Tibial nerve (tissue), 3 donors: ENCODE measurements around the gene IFNGR2.

Source experiments
- POLR2A ChIP-seq, 2 donors: fragments of 450-650 bp; IDR thresholded peaks; one replicate each; pipeline ENCODE4 v1.6.1; 2017; ENCODE audit warnings: antibody characterized with exemption in 2 of 2, mild to moderate bottlenecking in 2 of 2, moderate library complexity in 2 of 2
- TF ChIP-seq, protein P1 (sequence below), 5 experiments: fragments of 200-600 bp in 3 of 5; fragments of 450-650 bp in 2 of 5; sonication (generic) in 3 of 5; IDR thresholded peaks; one replicate each; pipeline ENCODE4 v1.5.1; 2016 to 2019; ENCODE audit warnings: antibody characterized with exemption in 5 of 5, mild to moderate bottlenecking in 3 of 5, moderate library complexity in 2 of 5

- no peak for TF ChIP-seq POLR2A (IDR thresholded peaks at IDR 0.05)
- TF ChIP-seq, protein P1, sequence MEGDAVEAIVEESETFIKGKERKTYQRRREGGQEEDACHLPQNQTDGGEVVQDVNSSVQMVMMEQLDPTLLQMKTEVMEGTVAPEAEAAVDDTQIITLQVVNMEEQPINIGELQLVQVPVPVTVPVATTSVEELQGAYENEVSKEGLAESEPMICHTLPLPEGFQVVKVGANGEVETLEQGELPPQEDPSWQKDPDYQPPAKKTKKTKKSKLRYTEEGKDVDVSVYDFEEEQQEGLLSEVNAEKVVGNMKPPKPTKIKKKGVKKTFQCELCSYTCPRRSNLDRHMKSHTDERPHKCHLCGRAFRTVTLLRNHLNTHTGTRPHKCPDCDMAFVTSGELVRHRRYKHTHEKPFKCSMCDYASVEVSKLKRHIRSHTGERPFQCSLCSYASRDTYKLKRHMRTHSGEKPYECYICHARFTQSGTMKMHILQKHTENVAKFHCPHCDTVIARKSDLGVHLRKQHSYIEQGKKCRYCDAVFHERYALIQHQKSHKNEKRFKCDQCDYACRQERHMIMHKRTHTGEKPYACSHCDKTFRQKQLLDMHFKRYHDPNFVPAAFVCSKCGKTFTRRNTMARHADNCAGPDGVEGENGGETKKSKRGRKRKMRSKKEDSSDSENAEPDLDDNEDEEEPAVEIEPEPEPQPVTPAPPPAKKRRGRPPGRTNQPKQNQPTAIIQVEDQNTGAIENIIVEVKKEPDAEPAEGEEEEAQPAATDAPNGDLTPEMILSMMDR (IDR thresholded peaks at IDR 0.05): no peak
These were observed 48.4 kb downstream of the IFNGR2 start for GRCh38 chr21:33451634-33452071.
